AG09319 (cell line): ENCODE measurements around the gene EEFSEC.

Source experiments
- DNase-seq: peaks from one replicate; pipeline ENCODE4 v3.0.0-alpha.2; 2010; ENCODE audit warnings: low read depth; ENCODE audit errors: extremely low read depth
- TF ChIP-seq, protein P1 (sequence below): IDR thresholded peaks from 2 replicates; pipeline ENCODE4 v1.5.1; 2011; ENCODE audit warnings: low read depth, mild to moderate bottlenecking, inconsistent platforms, low read length, moderate library complexity

EEFSEC gene

GRCh38 chr3:128229106-128229857 lies 76.0 kb downstream of the EEFSEC start:
- no peak for DNase-seq
- TF ChIP-seq, protein P1, sequence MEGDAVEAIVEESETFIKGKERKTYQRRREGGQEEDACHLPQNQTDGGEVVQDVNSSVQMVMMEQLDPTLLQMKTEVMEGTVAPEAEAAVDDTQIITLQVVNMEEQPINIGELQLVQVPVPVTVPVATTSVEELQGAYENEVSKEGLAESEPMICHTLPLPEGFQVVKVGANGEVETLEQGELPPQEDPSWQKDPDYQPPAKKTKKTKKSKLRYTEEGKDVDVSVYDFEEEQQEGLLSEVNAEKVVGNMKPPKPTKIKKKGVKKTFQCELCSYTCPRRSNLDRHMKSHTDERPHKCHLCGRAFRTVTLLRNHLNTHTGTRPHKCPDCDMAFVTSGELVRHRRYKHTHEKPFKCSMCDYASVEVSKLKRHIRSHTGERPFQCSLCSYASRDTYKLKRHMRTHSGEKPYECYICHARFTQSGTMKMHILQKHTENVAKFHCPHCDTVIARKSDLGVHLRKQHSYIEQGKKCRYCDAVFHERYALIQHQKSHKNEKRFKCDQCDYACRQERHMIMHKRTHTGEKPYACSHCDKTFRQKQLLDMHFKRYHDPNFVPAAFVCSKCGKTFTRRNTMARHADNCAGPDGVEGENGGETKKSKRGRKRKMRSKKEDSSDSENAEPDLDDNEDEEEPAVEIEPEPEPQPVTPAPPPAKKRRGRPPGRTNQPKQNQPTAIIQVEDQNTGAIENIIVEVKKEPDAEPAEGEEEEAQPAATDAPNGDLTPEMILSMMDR, result no peak

- TF ChIP-seq, protein P1, result no peak
- DNase-seq, result no peak
Observed at GRCh38 chr3:128231606-128232005, 78.3 kb downstream of the EEFSEC start.

GRCh38 chr3:128232376-128233178 lies 79.3 kb downstream of the EEFSEC start:
- DNase-seq, result no peak
- TF ChIP-seq, protein P1, result no peak

DNA sequence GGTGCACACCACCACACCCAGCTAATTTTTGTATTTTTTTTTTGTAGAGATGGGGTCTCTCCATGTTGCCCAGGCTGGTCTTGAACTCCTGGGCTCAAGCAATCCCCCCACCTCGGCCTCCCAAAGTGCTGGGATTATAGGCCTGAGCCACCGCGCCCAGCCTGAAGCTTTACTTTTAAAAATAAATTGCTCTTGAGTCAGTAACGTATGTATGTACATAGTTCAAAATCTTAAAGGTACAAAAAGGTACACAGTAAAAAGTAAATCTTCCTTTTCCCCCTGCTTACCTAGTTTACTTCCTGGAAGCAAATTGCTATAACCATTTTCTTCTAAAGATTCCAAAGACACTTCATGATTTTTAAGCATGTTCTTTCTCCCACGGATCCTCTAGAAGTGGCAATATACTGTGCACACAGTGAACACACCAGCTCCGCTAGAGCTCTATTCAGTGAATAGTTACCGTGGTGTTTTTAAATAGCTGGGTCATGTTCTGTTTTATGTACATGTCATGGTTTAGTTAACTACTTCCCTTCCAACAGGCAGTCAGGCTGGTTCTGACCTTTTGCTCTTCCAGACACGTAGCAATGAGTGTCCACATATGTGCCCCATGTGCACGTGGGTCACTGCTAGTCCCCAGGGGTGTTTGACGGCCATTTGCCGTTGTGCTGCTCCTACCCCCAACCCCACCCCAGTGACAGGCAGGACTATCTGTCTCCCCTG lies 82.1 kb downstream of the EEFSEC start:
- TF ChIP-seq, protein P1, result no peak
- DNase-seq, result no peak

- no peak for DNase-seq
- TF ChIP-seq, protein P1, result no peak
Observed at GRCh38 chr3:128236657-128237056, 83.4 kb downstream of the EEFSEC start.

DNA sequence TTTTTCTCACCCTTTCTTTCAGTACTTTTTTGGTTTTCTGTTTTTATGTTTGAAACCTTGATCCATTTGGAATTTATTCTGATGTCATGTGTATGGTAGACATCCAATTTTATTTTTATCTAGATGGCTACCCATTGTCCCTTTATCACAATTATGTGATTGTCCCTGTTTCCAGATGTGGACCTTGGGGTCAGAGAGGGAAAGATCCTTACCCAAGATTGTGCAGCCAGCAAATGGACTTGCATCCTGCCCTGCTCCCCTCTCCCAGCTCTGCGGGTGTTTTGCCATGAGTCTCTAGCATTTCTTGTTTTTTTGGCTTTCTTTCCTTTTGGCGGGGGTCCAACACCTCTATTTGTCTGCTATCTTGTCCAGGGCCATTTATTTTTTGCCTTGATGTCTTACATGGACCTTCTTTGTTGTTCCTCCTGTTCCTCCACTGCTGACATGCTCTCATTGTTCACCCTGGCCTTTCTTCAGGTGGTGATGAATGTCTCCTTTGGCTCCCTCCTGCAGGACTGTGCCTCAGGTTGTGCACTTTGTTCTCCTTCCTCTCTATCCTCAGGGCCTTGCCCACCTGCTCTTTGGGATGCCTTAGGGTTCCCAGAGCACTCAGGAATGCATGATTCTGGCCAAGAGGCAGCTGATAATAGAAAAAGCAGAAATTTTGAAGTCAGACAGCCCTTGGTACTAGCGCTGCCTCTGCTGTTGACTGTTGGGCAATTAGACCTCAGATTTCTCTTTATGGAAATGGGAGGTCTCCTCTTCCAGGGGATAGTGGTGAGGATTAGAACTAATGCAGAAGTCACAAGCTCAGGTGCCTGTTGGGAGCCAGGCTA lies 84.3 kb downstream of the EEFSEC start:
- no peak for DNase-seq
- TF ChIP-seq, protein P1, result no peak
